ENCODE data around the gene TRAPPC12. TPM values are rescaled to one million over a fixed set of nuclear protein-coding genes. Genes with fewer than 3 reads are reported as not detected.

Gene TRAPPC12
- total RNA-seq, 2 donors from 2014 or later, result 66.5 to 80.4 TPM

GRCh38 chr2:3422161-3422779 lies 42.8 kb downstream of the TRAPPC12 start:
- Mint-ChIP-seq H3K27me3 (no peaks in the 10 kb centered on the region), H3K27ac (peak overlapping the region; percentile 67), H3K4me1 (peaks cover 10% of the 10 kb centered on the region)

DNA sequence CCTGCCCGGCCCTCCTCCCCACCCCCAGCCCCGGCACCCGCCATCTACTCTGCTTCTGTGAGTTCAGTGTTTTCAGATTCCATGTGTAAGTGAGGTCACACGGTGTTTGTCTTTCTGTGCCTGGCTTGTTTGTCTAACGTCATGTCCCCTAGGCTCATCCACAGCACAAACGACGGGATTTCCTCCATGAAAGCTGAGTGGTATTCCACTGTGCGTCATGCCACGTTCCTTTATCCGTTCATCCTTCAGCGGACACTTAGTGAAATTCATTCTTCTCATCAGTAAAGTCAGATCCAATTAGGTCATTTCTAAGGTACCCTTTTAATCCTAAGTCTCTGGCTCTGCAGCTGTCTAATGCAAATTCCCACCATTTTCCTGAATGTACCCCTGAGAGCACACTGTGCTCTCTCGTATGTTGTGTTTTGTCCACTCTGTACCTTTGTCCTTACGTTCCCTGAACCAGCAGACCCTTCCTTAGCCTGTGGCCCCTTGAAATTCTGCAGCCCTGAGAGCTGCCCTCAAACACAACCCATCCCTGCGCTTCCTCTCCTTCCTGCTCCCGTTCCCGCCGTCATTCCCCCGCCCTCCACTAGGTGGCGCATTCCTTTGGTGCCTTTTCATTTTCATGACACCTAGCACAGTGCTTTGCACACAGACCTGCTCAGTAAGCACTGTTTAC lies 44.1 kb downstream of the TRAPPC12 start:
- Mint-ChIP-seq H3K4me1 (peaks cover 10% of the 10 kb centered on the region), H3K4me3 (peak overlapping the region; percentile 67), H3K27ac (peak overlapping the region; percentile 90), H3K36me3 (ENCODE audit: low read depth) (peaks cover 5% of the 10 kb centered on the region), H3K27me3 (no peaks in the 10 kb centered on the region)
- DNase-seq, result peak; percentile 49 to 70 (median 56)
- peak; percentile 80 for ATAC-seq
- H3K9me3 ChIP-seq (ENCODE audit: control insufficient read depth, low read length, poor library complexity, severe bottlenecking), result no peaks in the 10 kb centered on the region

More at GRCh38 chr2:3422161-3422779, 42.8 kb downstream of the TRAPPC12 start:
- H3K36me3 Mint-ChIP-seq (ENCODE audit: low read depth), result peaks cover 5% of the 10 kb centered on the region
- H3K9me3 ChIP-seq (ENCODE audit: control insufficient read depth, low read length, poor library complexity, severe bottlenecking), result no peaks in the 10 kb centered on the region
- ATAC-seq, result no peak
- DNase-seq, result no peak
- no peak overlapping the region for H3K4me3 Mint-ChIP-seq

GRCh38 chr2:3424171-3424795 lies 44.8 kb downstream of the TRAPPC12 start:
- DNase-seq (no peak), ATAC-seq (no peak)
- H3K9me3 ChIP-seq (ENCODE audit: control insufficient read depth, low read length, poor library complexity, severe bottlenecking), result no peaks in the 10 kb centered on the region
- Mint-ChIP-seq H3K4me1 (peaks cover 11% of the 10 kb centered on the region), H3K4me3 (peak overlapping the region; percentile 67), H3K27me3 (no peaks in the 10 kb centered on the region), H3K27ac (peak overlapping the region; percentile 90), H3K36me3 (ENCODE audit: low read depth) (peaks cover 7% of the 10 kb centered on the region)

DNA sequence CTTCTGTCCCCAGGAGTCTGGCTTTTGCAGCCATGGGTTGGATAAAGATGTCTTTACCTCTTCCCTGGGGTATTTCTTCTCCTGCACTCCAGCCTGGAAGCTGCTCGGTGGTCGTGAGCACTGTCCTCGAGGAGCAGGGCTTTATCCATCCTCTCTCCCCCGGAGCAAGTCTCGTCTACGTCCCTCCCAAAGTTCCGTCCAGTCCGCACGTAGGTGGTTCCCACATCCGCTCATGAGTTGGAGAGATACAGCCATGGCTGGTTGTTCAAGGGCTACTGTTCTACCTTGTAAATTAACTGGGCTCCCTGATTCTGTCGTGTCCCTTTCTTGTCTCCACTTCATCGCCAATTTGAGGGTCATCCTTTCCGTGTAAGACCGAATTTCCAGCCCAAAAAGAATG lies 47.1 kb downstream of the TRAPPC12 start:
- no peak for DNase-seq
- no peak overlapping the region for H3K4me3 Mint-ChIP-seq
- peaks cover 11% of the 10 kb centered on the region for H3K4me1 Mint-ChIP-seq
- H3K9me3 ChIP-seq (ENCODE audit: control insufficient read depth, low read length, poor library complexity, severe bottlenecking), result no peaks in the 10 kb centered on the region
- H3K36me3 Mint-ChIP-seq (ENCODE audit: low read depth), result peaks cover 7% of the 10 kb centered on the region
- ATAC-seq, result no peak
- no peaks in the 10 kb centered on the region for H3K27me3 Mint-ChIP-seq
- H3K27ac Mint-ChIP-seq, result peak overlapping the region; percentile 14

DNA sequence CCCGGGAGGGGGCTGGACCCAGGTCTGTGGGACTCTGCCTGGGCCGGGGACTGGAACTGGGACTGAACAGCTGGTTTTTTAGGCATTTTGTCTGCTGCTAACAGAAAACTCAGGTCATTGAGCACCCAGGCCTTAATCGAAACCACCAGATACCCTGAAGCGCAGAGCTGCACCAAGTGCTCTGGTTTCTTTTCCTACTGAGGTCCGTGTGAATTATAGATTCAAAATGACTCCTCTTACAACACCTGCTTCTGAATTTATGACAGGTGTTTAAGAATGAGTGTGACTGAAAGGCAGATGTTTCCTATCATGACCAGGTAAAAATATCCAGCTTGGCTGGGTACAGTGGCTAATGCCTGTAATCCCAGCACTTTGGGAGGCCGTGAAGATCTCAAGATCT lies 47.8 kb downstream of the TRAPPC12 start:
- ATAC-seq (no peak), DNase-seq (no peak)
- H3K27me3 Mint-ChIP-seq, result no peaks in the 10 kb centered on the region
- peak overlapping the region; percentile 14 for H3K27ac Mint-ChIP-seq
- no peaks in the 10 kb centered on the region for H3K9me3 ChIP-seq (ENCODE audit: control insufficient read depth, low read length, poor library complexity, severe bottlenecking)
- peaks cover 11% of the 10 kb centered on the region for H3K4me1 Mint-ChIP-seq
- H3K36me3 Mint-ChIP-seq (ENCODE audit: low read depth), result peaks cover 7% of the 10 kb centered on the region
- no peak overlapping the region for H3K4me3 Mint-ChIP-seq

- H3K4me1 Mint-ChIP-seq, result peaks cover 8% of the 10 kb centered on the region
- H3K9me3 ChIP-seq (ENCODE audit: control insufficient read depth, low read length, poor library complexity, severe bottlenecking), result no peaks in the 10 kb centered on the region
- H3K36me3 Mint-ChIP-seq (ENCODE audit: low read depth), result peaks cover 9% of the 10 kb centered on the region
- H3K27ac Mint-ChIP-seq, result peak overlapping the region; percentile 60
- ATAC-seq (no peak), DNase-seq (no peak)
- no peaks in the 10 kb centered on the region for H3K27me3 Mint-ChIP-seq
- no peak overlapping the region for H3K4me3 Mint-ChIP-seq
These were observed 49.1 kb downstream of the TRAPPC12 start for GRCh38 chr2:3428577-3428976.

- Mint-ChIP-seq H3K27ac (peak overlapping the region; percentile 60), H3K36me3 (ENCODE audit: low read depth) (peaks cover 5% of the 10 kb centered on the region), H3K4me3 (no peak overlapping the region), H3K4me1 (peaks cover 3% of the 10 kb centered on the region), H3K27me3 (no peaks in the 10 kb centered on the region)
- ATAC-seq, result no peak
- no peak for DNase-seq
- H3K9me3 ChIP-seq (ENCODE audit: control insufficient read depth, low read length, poor library complexity, severe bottlenecking), result no peaks in the 10 kb centered on the region
These were observed 49.6 kb downstream of the TRAPPC12 start for GRCh38 chr2:3429066-3429610.

- Mint-ChIP-seq H3K27ac (no peak overlapping the region), H3K36me3 (ENCODE audit: low read depth) (peaks cover 5% of the 10 kb centered on the region), H3K4me3 (no peak overlapping the region), H3K4me1 (peaks cover 3% of the 10 kb centered on the region), H3K27me3 (no peaks in the 10 kb centered on the region)
- no peaks in the 10 kb centered on the region for H3K9me3 ChIP-seq (ENCODE audit: control insufficient read depth, low read length, poor library complexity, severe bottlenecking)
- no peak for ATAC-seq
- no peak for DNase-seq
These were observed 50.7 kb downstream of the TRAPPC12 start for GRCh38 chr2:3430172-3430571.

DNA sequence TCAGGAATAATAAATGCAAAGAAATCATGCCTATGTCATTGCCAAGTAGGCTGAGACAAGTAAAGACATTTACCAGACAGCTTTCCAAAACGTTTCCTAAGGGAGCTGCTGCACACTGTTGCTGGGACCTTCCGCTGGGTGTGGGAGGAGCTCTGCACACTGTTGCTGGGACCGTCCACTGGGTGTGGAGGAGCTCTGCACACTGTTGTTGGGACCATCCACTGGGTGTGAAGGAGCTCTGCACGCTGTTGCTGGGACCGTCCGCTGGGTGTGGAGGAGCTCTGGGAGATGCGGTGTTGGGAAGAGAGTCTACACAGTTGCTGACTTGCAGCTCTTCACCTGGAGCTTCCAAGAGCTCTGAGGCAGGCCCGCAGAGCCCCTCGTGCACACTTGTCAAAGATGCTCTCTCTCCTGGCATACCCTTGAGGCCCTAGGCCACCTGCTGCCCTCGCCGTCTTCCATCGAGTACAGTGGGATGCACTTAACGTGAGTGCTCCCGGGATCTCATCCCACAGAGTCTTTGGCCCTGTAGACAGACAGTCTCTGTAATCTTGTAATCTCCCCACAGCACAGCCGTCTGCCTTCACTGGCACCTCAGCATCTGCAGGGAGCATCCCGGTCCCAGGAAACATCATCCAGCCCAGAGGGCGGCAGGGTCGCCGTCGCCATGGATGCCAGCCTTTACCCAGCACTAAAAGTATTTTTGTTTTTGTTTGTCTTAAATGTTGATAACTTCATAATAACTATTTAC lies 51.4 kb downstream of the TRAPPC12 start:
- H3K9me3 ChIP-seq (ENCODE audit: control insufficient read depth, low read length, poor library complexity, severe bottlenecking), result no peaks in the 10 kb centered on the region
- no peak for ATAC-seq
- no peak for DNase-seq
- Mint-ChIP-seq H3K27me3 (no peaks in the 10 kb centered on the region), H3K36me3 (ENCODE audit: low read depth) (peaks cover 5% of the 10 kb centered on the region), H3K4me1 (peaks cover 3% of the 10 kb centered on the region), H3K27ac (no peak overlapping the region), H3K4me3 (no peak overlapping the region)

DNA sequence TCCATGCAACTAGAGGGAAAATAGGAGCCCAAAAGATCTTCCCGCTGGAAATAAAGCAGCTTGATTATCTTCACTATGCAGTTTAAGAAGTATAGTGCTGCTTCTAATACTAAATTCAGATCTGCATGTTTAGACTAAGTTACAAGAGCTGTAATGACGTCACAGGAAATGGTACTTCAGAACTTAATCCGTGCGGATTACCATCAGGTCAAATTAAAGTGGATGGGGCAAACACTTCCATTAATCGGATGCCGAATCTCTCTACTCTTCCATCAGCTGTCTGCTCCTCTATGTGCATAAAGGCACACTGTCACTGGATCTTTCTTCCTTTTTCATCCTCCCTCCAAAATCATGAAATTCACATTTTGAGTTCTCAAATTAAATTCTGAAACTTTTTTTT lies 52.6 kb downstream of the TRAPPC12 start:
- Mint-ChIP-seq H3K4me3 (no peak overlapping the region), H3K27ac (no peak overlapping the region), H3K36me3 (ENCODE audit: low read depth) (peaks cover 5% of the 10 kb centered on the region), H3K27me3 (no peaks in the 10 kb centered on the region), H3K4me1 (peaks cover 3% of the 10 kb centered on the region)
- no peak for DNase-seq
- H3K9me3 ChIP-seq (ENCODE audit: control insufficient read depth, low read length, poor library complexity, severe bottlenecking), result no peaks in the 10 kb centered on the region
- no peak for ATAC-seq

DNA sequence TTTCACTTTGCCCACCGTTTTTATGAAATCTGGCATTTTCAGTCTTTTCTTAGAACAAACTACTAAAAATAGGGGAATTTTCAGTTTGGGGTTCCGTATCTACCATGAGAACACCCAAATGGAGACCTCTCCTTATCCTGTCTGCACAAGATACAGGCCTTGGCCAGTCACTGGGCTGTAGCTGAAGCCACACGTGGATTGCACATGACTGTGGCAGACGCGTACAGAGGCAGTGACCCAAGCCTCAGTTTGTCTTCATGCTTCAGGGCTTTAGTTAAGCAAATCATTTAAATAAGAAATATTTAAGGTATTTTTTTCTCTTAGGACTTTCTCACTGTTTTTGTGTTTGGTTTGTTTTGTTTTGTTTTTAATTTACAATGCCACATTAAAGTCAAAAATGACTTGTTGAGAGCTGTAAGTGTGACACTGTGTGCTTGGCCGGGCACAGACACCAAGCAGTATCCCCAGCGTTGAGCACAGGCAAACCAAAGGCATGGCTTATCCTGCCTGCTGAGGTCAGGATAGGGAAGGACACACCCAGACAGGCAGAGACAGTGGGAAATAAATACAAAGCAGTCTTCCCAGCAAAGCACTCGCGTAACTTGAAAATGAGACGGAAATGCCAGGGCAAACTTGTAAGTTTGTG lies 53.3 kb downstream of the TRAPPC12 start:
- Mint-ChIP-seq H3K27ac (no peak overlapping the region), H3K36me3 (ENCODE audit: low read depth) (peaks cover 5% of the 10 kb centered on the region)

DNA sequence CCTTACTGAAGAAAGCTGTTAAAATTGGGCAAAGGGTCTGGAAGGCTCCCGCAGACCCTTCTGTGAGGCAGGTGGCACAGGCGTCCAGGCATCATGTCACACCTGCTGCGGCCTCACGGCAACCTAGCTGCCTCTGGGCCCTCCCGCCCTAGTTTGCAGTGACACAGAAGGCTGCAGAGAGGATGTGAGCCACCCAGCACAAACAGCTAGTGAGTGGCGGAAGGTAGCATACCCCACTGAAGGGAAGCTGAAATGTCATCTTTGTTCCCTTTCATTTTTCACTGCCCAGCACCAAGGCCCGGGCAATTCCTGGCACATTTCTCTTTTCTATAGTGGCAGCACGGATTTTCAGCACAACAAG lies 53.8 kb downstream of the TRAPPC12 start:
- H3K4me3 Mint-ChIP-seq, result no peak overlapping the region
- H3K27me3 Mint-ChIP-seq, result no peaks in the 10 kb centered on the region
- H3K4me1 Mint-ChIP-seq, result peaks cover 3% of the 10 kb centered on the region
- DNase-seq (no peak), ATAC-seq (no peak)
- no peak overlapping the region for H3K27ac Mint-ChIP-seq
- peaks cover 5% of the 10 kb centered on the region for H3K36me3 Mint-ChIP-seq (ENCODE audit: low read depth)
- H3K9me3 ChIP-seq (ENCODE audit: control insufficient read depth, low read length, poor library complexity, severe bottlenecking), result no peaks in the 10 kb centered on the region

More for the DNA sequence above, 53.3 kb downstream of the TRAPPC12 start:
- H3K9me3 ChIP-seq (ENCODE audit: control insufficient read depth, low read length, poor library complexity, severe bottlenecking), result no peaks in the 10 kb centered on the region
- no peak for ATAC-seq
- no peak for DNase-seq
- H3K4me3 Mint-ChIP-seq, result no peak overlapping the region
- peaks cover 3% of the 10 kb centered on the region for H3K4me1 Mint-ChIP-seq
- no peaks in the 10 kb centered on the region for H3K27me3 Mint-ChIP-seq
